Measurements from ENCODE around the gene ANKRD31.

DNA sequence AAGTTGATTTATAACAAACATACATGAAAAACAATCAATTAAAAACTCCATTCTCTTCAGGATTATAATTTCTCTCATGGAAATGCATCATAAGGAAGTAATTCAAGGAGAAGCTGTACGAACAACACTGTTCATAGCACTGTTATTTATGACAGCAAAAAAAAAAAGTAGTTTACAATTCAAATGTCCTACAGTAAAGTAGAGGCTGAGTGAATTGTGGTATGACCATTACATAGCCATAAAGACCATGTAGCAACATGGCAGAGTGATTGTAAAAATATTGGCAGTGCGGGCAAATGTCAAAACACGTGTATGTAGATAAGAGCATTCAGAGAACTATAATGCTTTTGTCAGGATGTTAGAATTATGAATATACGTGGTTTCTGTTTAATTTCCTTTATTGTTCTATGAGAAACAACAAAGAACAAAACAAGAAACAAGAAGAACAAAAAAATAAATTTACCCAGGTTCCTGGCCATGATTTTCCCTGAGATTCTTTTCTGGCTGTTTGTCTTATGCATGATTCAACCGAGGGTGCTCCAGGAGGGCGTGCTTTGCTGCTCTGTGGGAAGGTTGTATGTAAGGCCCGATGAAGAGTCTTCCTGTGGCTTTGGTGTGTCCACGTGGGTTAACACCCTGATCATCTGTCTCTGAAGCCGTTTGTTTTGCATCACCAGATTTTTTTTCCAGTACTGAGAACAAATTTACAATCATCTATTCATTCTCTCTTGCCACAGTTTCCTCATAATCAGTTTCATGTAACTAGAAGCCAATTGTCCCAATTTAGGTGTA lies 213.1 kb downstream of the ANKRD31 start:
- TF ChIP-seq CTCF (IDR thresholded peaks at IDR 0.05; ENCODE audit: insufficient read depth, low read depth, low read length) (no peak), EZH2 (IDR thresholded peaks at IDR 0.05; ENCODE audit: insufficient read depth, low read length) (no peak)

All from astrocyte (in vitro differentiated cells and primary cell).